Measurements from ENCODE around the gene MLLT10. TPM values are rescaled to one million over a fixed set of nuclear protein-coding genes. Genes with fewer than 3 reads are reported as not detected.

MLLT10 gene
- total and polyA plus RNA-seq, 9 of the 15 experiments (the other 6 are each of a cell fraction or from before 2014, with no cell fraction given) = 18.8 to 81.4 (median 64.2) TPM

- WGBS (ENCODE audit: insufficient coverage, low coverage, missing lambda C conversion rate) = 15% methylated on average over 16 of the region's 37 CpGs
- H3K79me2 ChIP-seq (ENCODE audit: control insufficient read depth, insufficient read depth, low read length) = no peaks in the 10 kb centered on the region
- ChIA-PET CTCF (ENCODE audit: low intra/inter-chr PET ratio) (interaction anchor here (0.6 to 2.8 kb wide), 2 partner anchors 234 to 637 kb away, joined by 3 to 15 read pairs; no protein-coding TSS in a partner anchor), POLR2A (interaction anchor here (0.6 to 2.1 kb wide), 9 partner anchors 10 to 263 kb away, joined by 3 to 14 read pairs (median 4); partner anchors contain the start of gene SKIDA1)
- no peaks in the 10 kb centered on the region for H3K9me1 ChIP-seq (ENCODE audit: control insufficient read depth, insufficient read depth, low read length)
- H3K27me3 ChIP-seq (ENCODE audit: control insufficient read depth in 2 of 2, insufficient read depth in 2 of 2, low read length in 2 of 2) = no peaks in the 10 kb centered on the region
- in situ Hi-C loops (cut with MboI) (loop anchor here (25.0 kb wide), 1 partner anchor 440 kb away; no protein-coding TSS in a partner anchor), intact Hi-C loops (cut with micrococcal nuclease) (loop anchor here (1.0 to 10.0 kb wide), 5 partner anchors 20 to 455 kb away; partner anchors contain the start of gene MLLT10)
- peak overlapping the region; percentile 95 for H3K4me2 ChIP-seq (ENCODE audit: insufficient read depth, low read length)
- ATAC-seq = peak; percentile 53
- peak; percentile 29 for FAIRE-seq
- BruUV-seq (replicated peaks) = no TSS peak
- peak overlapping the region; percentile 93 for H2AFZ ChIP-seq (ENCODE audit: low read depth, low read length)
- DNase-seq (ENCODE audit: extremely low read depth in 1 of 4, low spot score in 3 of 4) = peak in 2 of 4 experiments; percentile 57 to 60
- peak overlapping the region; percentile 71 for H3K4me3 ChIP-seq
- H3K9ac ChIP-seq (ENCODE audit: insufficient read depth in 1 of 2, low read depth in 2 of 2, low read length in 2 of 2) = peak overlapping the region; percentile 72 to 94
- H3K4me1 ChIP-seq (replicated peaks in 1 of 2; ENCODE audit: control insufficient read depth in 2 of 2, insufficient read depth in 2 of 2, low read length in 2 of 2) = peaks cover 0 to 42% of the 10 kb centered on the region in 2 experiments; a peak in 3 of 5 replicates
- H3K9me3 ChIP-seq (replicated peaks; ENCODE audit: control insufficient read depth, insufficient read depth, low read depth, low read length) = no peaks in the 10 kb centered on the region; the same call in 1 of the 2 replicates
- H4K20me1 ChIP-seq (replicated peaks; ENCODE audit: control insufficient read depth, insufficient read depth, low read length) = no peaks in the 10 kb centered on the region
- H3K36me3 ChIP-seq (ENCODE audit: control insufficient read depth, insufficient read depth, low read length) = no peaks in the 10 kb centered on the region
- H3K27ac ChIP-seq (ENCODE audit: extremely low read depth, low read depth, low read length) = no peak overlapping the region
- peak; percentile 47; the same call in 1 of the 2 replicates for TF ChIP-seq CXXC5 (CRISPR knock-in tag; IDR thresholded peaks at IDR 0.05)
- TF ChIP-seq GATAD2A (IDR thresholded peaks at IDR 0.05) = peak; percentile 56; the same call in 1 of the 2 replicates
- TF ChIP-seq YY1 (IDR thresholded peaks at IDR 0.05; ENCODE audit: borderline replicate concordance in 1 of 3, control insufficient read depth in 1 of 3, extremely low read depth in 1 of 3, insufficient read depth in 3 of 3, insufficient read length in 1 of 3, insufficient replicate concordance in 2 of 3, low read depth in 1 of 3, low read length in 2 of 3) = peak in 1 of 3 experiments; percentile 3
- no peak for TF ChIP-seq HMGXB4 (CRISPR knock-in tag; IDR thresholded peaks at IDR 0.05)
- no peak for TF ChIP-seq FOSL1 (tag; conservative IDR thresholded peaks at IDR 0.05)
- TF ChIP-seq TEAD2 (tag; IDR thresholded peaks at IDR 0.05) = no peak
- peak; percentile 28; the same call in 1 of the 2 replicates for TF ChIP-seq POLR2G (IDR thresholded peaks at IDR 0.05; ENCODE audit: low read depth, low read length)
- 0 out of 2 replicates have a peak, but pooled peaks have one; percentile 24 for TF ChIP-seq BRD4 (IDR thresholded peaks at IDR 0.05)
- TF ChIP-seq ARHGAP35 (IDR thresholded peaks at IDR 0.05; ENCODE audit: partially characterized antibody) = no peak
- no peak for TF ChIP-seq HOXB6 (CRISPR knock-in tag; IDR thresholded peaks at IDR 0.05; ENCODE audit: borderline replicate concordance)
- TF ChIP-seq NFIC (IDR thresholded peaks at IDR 0.05) = peak; percentile 86
- TF ChIP-seq CCNT2 (IDR thresholded peaks at IDR 0.05; ENCODE audit: borderline replicate concordance, extremely low read depth, insufficient read length, low read depth, low read length) = peak; percentile 36
- no peak for TF ChIP-seq CTCF (IDR thresholded peaks at IDR 0.05 in 2 of 3, conservative IDR thresholded peaks at IDR 0.05 in 1 of 3; ENCODE audit: insufficient read depth in 2 of 3, low read depth in 1 of 3, low read length in 3 of 3)
- peak; percentile 91 for TF ChIP-seq NFATC3 (IDR thresholded peaks at IDR 0.05)
- TF ChIP-seq RBFOX2 (IDR thresholded peaks at IDR 0.05; ENCODE audit: low read depth, low read length) = peak; percentile 2; the same call in 1 of the 2 replicates
- no peak for TF ChIP-seq ZNF165 (CRISPR knock-in tag; IDR thresholded peaks at IDR 0.05; ENCODE audit: borderline replicate concordance)
These were observed 36.7 kb upstream of the MLLT10 start for GRCh38 chr10:21497177-21497807.
